Osteocyte (in vitro differentiated cells): ENCODE measurements around the gene PURB. TPM values are rescaled to one million over a fixed set of nuclear protein-coding genes. Genes with fewer than 3 reads are reported as not detected.
"Not testable (repeated sequence)": the region's sequence is repeated elsewhere in the genome, so short reads cannot be mapped to it uniquely, and the experiment has no call there.

Experiments
- DNase-seq: peaks from one replicate; pipeline ENCODE4 v3.0.0; 2021; ENCODE audit warnings: mixed read lengths; ENCODE audit not compliant: unreplicated experiment; ENCODE audit errors: extremely low spot score
- H3K27ac Mint-ChIP-seq: one replicate; pipeline ENCODE4 v1.8.0; 2021; ENCODE audit warnings: mild to moderate bottlenecking, mixed read lengths; ENCODE audit not compliant: unreplicated experiment
- H3K27me3 Mint-ChIP-seq: one replicate; pipeline ENCODE4 v1.8.0; 2021; ENCODE audit warnings: mixed read lengths; ENCODE audit not compliant: unreplicated experiment
- H3K36me3 Mint-ChIP-seq: one replicate; pipeline ENCODE4 v1.8.0; 2021; ENCODE audit warnings: mixed read lengths; ENCODE audit not compliant: unreplicated experiment
- H3K4me1 Mint-ChIP-seq: one replicate; pipeline ENCODE4 v1.8.0; 2021; ENCODE audit warnings: mixed read lengths; ENCODE audit not compliant: unreplicated experiment
- H3K4me3 Mint-ChIP-seq: one replicate; pipeline ENCODE4 v1.8.0; 2021; ENCODE audit warnings: mild to moderate bottlenecking, moderate library complexity, mixed read lengths; ENCODE audit not compliant: unreplicated experiment
- H3K9me3 Mint-ChIP-seq: one replicate; pipeline ENCODE4 v1.8.0; 2021; ENCODE audit warnings: mixed read lengths; ENCODE audit not compliant: unreplicated experiment
- total RNA-seq: library from RNA; stranded (reverse); gene quantifications from 2 replicates; pipeline ENCODE4 v1.2.1, GENCODE V29; 2021
- TF ChIP-seq, protein P1 (sequence below): fragments of 200-600 bp; sonication (generic); IDR thresholded peaks from 2 replicates; pipeline ENCODE4 v1.5.0; 2021; ENCODE audit warnings: antibody characterized with exemption, mild to moderate bottlenecking, moderate library complexity

PURB gene
- total RNA-seq, 1 donor from 2014 or later, result 20.7 TPM

DNA sequence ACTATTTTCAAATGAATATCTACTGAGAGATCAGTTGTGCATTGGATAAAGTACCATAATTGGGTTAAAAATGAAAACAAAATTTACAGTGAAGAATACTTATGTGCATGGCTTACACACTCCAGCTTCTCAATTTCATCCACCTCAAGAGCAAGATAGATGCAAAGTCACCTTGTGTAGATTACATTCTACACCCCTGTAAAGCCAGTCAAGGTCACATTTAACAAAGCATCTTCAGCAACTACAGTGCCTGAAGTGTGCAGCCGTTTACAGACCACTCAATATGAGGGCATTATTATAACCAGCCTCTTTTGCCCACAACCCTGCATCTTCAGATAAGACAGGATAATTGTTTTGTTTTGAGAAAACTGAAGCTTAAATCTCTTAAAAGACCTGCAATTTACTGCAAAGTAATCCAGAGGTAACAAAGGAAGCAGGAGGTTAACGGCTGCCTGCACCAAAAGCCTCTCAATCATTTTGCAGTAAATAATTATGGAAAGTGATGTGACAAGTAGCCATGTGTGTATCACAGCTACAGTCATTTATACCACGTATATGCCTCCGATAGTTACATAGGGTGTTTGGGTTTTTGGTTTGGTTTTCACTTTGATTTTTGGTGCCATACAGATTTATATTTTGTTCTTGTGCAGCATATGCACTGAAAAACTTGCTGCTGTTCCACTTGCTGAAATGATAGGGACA, 4.9 kb downstream of the PURB start:
- Mint-ChIP-seq H3K9me3 (no peaks in the 10 kb centered on the region), H3K27me3 (no peaks in the 10 kb centered on the region), H3K4me3 (peak overlapping the region; percentile 61), H3K27ac (peak overlapping the region; percentile 25), H3K36me3 (peaks cover 15% of the 10 kb centered on the region), H3K4me1 (peaks cover 55% of the 10 kb centered on the region)
- TF ChIP-seq, protein P1, sequence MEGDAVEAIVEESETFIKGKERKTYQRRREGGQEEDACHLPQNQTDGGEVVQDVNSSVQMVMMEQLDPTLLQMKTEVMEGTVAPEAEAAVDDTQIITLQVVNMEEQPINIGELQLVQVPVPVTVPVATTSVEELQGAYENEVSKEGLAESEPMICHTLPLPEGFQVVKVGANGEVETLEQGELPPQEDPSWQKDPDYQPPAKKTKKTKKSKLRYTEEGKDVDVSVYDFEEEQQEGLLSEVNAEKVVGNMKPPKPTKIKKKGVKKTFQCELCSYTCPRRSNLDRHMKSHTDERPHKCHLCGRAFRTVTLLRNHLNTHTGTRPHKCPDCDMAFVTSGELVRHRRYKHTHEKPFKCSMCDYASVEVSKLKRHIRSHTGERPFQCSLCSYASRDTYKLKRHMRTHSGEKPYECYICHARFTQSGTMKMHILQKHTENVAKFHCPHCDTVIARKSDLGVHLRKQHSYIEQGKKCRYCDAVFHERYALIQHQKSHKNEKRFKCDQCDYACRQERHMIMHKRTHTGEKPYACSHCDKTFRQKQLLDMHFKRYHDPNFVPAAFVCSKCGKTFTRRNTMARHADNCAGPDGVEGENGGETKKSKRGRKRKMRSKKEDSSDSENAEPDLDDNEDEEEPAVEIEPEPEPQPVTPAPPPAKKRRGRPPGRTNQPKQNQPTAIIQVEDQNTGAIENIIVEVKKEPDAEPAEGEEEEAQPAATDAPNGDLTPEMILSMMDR, result no peak
- no peak for DNase-seq

DNA sequence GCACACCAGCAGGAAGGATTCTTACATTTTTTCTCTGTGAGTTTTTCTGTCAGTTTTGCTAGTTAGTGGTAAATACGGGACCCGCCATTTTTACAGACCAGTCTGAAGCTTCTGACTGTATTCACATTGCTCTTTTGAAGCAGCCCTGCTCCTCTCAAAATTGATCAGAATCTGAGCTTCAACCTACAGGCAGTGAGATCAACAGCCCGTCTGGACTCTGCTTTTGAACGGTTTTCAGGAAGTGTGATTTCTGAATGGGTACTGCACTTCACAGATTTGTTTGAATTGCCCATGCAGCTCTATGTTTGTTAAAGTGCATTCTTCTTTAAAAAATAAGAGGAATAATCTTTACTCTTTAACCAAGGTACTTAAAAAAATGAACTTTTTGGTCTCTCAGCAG, 8.9 kb downstream of the PURB start:
- Mint-ChIP-seq H3K36me3 (peaks cover 9% of the 10 kb centered on the region), H3K4me3 (no peak overlapping the region), H3K9me3 (no peaks in the 10 kb centered on the region)

DNA sequence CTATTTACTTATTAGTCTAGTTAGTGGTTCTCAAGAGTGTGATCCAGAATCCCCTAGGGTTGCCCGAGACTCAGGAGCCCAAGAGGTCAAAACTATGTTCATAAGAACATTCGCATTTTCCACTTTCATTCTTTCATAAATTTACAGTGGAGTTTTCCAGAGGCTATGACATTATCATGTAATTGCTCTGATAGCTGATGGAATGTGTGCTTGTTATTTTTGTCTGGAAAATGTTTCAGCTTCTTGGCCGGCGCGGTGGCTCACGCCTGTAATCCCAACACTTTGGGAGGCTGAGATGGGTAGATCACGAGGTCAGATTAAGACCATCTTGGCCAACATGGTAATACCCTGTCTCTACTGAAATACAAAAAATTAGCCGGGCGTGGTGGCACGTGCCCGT, 10.1 kb downstream of the PURB start:
- Mint-ChIP-seq H3K4me1 (peaks cover 22% of the 10 kb centered on the region), H3K4me3 (no peak overlapping the region), H3K9me3 (no peaks in the 10 kb centered on the region), H3K27me3 (no peaks in the 10 kb centered on the region), H3K36me3 (peaks cover 8% of the 10 kb centered on the region), H3K27ac (no peak overlapping the region)
- DNase-seq, result no peak
- TF ChIP-seq, protein P1, result no peak

More for the DNA sequence above, 8.9 kb downstream of the PURB start:
- Mint-ChIP-seq H3K27me3 (no peaks in the 10 kb centered on the region), H3K27ac (no peak overlapping the region), H3K4me1 (peaks cover 31% of the 10 kb centered on the region)
- TF ChIP-seq, protein P1, result no peak
- DNase-seq, result no peak

DNA sequence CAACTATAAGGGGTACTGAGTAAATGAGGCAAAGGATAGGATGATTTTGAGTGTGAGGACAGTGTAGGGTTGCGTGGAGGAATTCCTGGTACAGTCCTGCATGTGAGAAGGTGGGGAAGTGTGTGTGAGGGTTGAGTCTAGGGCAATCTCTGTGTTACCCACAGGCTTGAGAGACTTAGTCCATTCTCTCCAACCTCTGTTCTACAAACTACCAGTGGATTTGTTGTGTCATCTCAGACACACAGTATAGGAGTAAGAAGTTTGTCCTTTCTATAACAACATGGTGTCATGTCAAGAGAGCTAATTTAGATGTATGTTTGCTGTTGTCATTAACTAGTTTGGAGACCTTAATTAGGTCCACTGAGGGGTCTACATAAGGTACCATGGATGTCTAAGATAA, 12.5 kb downstream of the PURB start:
- no peak overlapping the region for H3K4me3 Mint-ChIP-seq
- no peaks in the 10 kb centered on the region for H3K27me3 Mint-ChIP-seq
- no peak for DNase-seq
- no peaks in the 10 kb centered on the region for H3K9me3 Mint-ChIP-seq
- H3K4me1 Mint-ChIP-seq, result peaks cover 9% of the 10 kb centered on the region
- H3K36me3 Mint-ChIP-seq, result no peaks in the 10 kb centered on the region
- TF ChIP-seq, protein P1, result no peak
- H3K27ac Mint-ChIP-seq, result no peak overlapping the region

DNA sequence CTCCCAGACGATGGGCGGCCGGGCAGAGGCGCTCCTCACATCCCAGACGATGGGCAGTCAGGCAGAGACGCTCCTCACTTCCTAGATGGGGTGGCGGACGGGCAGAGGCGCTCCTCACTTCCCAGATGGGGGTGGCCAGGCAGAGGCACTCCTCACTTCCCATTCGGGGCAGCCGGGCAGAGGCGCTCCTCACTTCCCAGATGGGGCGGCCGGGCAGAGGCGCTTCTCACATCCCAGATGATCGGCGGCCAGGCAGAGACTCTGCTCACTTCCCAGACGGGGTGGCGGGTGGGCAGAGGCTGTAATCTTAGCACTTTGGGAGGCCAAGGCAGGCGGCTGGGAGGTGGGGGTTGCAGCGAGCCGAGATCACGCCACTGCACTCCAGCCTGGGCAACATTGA, 13.4 kb downstream of the PURB start:
- H3K27me3 Mint-ChIP-seq, H3K4me3 Mint-ChIP-seq, H3K36me3 Mint-ChIP-seq, H3K27ac Mint-ChIP-seq, DNase-seq, H3K9me3 Mint-ChIP-seq: not testable (repeated sequence)
- H3K4me1 Mint-ChIP-seq, result peaks cover 16% of the 10 kb centered on the region

DNA sequence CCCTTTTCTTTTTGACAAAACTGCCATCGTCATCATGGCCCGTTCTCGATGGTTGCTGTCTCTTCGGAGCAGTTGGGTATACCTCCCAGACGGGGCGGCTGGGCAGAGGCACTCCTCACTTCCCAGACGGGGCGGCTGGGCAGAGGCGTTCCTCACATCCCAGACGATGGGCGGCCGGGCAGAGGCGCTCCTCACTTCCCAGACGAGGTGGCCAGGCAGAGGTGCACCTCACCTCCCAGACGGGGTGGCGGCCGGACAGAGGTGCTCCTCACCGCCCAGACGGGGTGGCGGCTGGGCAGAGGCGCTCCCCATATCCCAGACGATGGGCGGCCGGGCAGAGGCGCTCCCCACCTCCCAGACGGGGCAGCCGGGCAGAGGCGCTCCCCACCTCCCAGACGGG, 14.6 kb downstream of the PURB start:
- peaks cover 15% of the 10 kb centered on the region for H3K4me1 Mint-ChIP-seq
- H3K36me3 Mint-ChIP-seq, H3K9me3 Mint-ChIP-seq, H3K27me3 Mint-ChIP-seq, DNase-seq, H3K4me3 Mint-ChIP-seq, H3K27ac Mint-ChIP-seq: not testable (repeated sequence)

DNA sequence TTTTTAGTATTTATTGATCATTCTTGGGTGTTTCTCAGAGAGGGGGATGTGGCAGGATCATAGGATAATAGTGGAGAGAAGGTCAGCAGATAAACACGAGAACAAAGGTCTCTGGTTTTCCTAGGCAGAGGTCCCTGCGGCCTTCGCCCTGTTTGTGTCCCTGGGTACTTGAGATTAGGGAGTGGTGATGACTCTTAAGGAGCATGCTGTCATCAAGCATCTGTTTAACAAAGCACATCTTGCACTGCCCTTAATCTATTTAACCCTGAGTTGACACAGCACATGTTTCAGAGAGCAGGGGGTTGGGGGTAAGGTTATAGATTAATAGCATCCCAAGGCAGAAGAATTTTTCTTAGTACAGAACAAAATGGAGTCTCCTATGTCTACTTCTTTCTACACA, 15.0 kb downstream of the PURB start:
- H3K4me1 Mint-ChIP-seq, result peaks cover 14% of the 10 kb centered on the region
- H3K36me3 Mint-ChIP-seq, H3K9me3 Mint-ChIP-seq, DNase-seq, H3K4me3 Mint-ChIP-seq, H3K27ac Mint-ChIP-seq, H3K27me3 Mint-ChIP-seq: not testable (repeated sequence)
